HFFc6 (cell line): ENCODE data around the gene PCID2. TPM values are rescaled to one million over a fixed set of nuclear protein-coding genes. Genes with fewer than 3 reads are reported as not detected.

ENCODE experiments used
- DNase-seq: peaks from one replicate; pipeline ENCODE4 v3.0.0-alpha.2; 2018
- H3K27ac Mint-ChIP-seq: 2 replicates; pipeline ENCODE4 v1.8.0; 2020; ENCODE audit warnings: mild to moderate bottlenecking, mixed read lengths
- H3K27me3 Mint-ChIP-seq: 2 replicates; pipeline ENCODE4 v1.8.0; 2021; ENCODE audit warnings: mild to moderate bottlenecking, moderate library complexity, mixed read lengths; ENCODE audit not compliant: insufficient read depth
- H3K36me3 Mint-ChIP-seq: 2 replicates; pipeline ENCODE4 v1.8.0; 2021; ENCODE audit warnings: low read depth, mixed read lengths
- H3K4me1 Mint-ChIP-seq: 2 replicates; pipeline ENCODE4 v1.8.0; 2020; ENCODE audit warnings: low read depth, mixed read lengths
- H3K4me3 Mint-ChIP-seq: 2 replicates; pipeline ENCODE4 v1.8.0; 2020; ENCODE audit warnings: mild to moderate bottlenecking, moderate library complexity, mixed read lengths
- H3K9me3 Mint-ChIP-seq: 2 replicates; pipeline ENCODE4 v1.8.0; 2020; ENCODE audit warnings: mild to moderate bottlenecking, mixed read lengths
- total RNA-seq, 6 experiments: library from RNA; stranded (reverse); fragmentation: NEBNext Ultra II Directional; extraction: Animal tissue kit (Norgen Biotek cat#: 25700); gene quantifications; 2 replicates in 1 of 6; 3 replicates in 5 of 6; pipeline ENCODE4 v1.2.3, GENCODE V29; 2021
- TF ChIP-seq, protein P1 (sequence below): fragments of 200-600 bp; sonication (generic); IDR thresholded peaks from 2 replicates; pipeline ENCODE4 v1.5.0; 2021; ENCODE audit warnings: antibody characterized with exemption, mild to moderate bottlenecking

The PCID2 gene
- total RNA-seq, 6 experiments from 2014 or later: 59.1 to 72.5 (median 68.3) TPM

DNA sequence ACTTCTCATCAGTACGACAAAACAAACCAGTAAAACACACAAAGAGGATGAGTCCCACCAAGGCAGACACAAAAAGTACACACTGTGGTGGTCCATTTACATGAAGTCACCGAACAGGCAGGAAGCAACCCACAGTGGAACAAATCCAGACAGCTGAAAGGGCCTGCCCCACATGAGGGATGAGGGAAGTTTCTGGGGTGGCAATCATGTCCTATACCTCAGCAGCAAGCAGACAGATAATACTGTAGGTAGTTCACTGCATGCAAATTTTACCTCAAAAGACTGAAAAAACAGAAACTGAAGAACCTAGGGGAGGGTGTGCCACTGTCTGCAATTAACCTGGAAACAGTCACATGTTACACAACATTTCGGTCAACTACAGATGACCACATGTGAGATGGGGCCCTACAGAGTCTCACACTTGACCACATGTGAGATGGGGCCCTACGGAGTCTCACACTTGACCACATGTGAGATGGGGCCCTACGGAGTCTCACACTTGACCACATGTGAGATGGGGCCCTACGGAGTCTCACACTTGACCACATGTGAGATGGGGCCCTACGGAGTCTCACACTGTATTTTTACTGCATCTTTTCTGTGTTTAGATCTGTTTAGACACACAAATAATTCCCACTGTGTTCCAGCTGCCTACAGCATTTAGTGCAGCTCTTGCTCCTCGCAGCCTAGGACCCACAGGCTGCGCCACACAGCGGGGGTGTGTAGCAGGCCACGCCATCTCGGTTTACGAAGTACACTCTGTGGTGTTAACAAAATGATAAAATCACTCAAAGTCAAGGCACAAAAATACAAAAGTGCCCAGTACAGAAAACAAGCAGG is 22.2 kb downstream of the PCID2 start:
- Mint-ChIP-seq H3K27ac (peak overlapping the region; percentile 100), H3K4me1 (peaks cover 72% of the 10 kb centered on the region), H3K27me3 (peaks cover 4% of the 10 kb centered on the region; the same call in 1 of the 2 replicates)

GRCh38 chr13:113184568-113185440 is 23.7 kb downstream of the PCID2 start:
- Mint-ChIP-seq H3K27me3 (peaks cover 4% of the 10 kb centered on the region; the same call in 1 of the 2 replicates), H3K4me3 (no peak overlapping the region), H3K27ac (peak overlapping the region; percentile 65), H3K4me1 (peaks cover 79% of the 10 kb centered on the region), H3K36me3 (peaks cover 75% of the 10 kb centered on the region), H3K9me3 (peaks cover 26% of the 10 kb centered on the region)
- TF ChIP-seq, protein P1, sequence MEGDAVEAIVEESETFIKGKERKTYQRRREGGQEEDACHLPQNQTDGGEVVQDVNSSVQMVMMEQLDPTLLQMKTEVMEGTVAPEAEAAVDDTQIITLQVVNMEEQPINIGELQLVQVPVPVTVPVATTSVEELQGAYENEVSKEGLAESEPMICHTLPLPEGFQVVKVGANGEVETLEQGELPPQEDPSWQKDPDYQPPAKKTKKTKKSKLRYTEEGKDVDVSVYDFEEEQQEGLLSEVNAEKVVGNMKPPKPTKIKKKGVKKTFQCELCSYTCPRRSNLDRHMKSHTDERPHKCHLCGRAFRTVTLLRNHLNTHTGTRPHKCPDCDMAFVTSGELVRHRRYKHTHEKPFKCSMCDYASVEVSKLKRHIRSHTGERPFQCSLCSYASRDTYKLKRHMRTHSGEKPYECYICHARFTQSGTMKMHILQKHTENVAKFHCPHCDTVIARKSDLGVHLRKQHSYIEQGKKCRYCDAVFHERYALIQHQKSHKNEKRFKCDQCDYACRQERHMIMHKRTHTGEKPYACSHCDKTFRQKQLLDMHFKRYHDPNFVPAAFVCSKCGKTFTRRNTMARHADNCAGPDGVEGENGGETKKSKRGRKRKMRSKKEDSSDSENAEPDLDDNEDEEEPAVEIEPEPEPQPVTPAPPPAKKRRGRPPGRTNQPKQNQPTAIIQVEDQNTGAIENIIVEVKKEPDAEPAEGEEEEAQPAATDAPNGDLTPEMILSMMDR: no peak
- DNase-seq: no peak

More for the DNA sequence above, 22.2 kb downstream of the PCID2 start:
- H3K36me3 Mint-ChIP-seq: peaks cover 69% of the 10 kb centered on the region
- peaks cover 26% of the 10 kb centered on the region for H3K9me3 Mint-ChIP-seq
- TF ChIP-seq, protein P1: no peak
- DNase-seq: no peak
- H3K4me3 Mint-ChIP-seq: peak overlapping the region; percentile 87

GRCh38 chr13:113183450-113184129 is 24.9 kb downstream of the PCID2 start:
- Mint-ChIP-seq H3K27me3 (peaks cover 4% of the 10 kb centered on the region; the same call in 1 of the 2 replicates), H3K36me3 (peaks cover 74% of the 10 kb centered on the region), H3K27ac (peak overlapping the region; percentile 43; the same call in 1 of the 2 replicates), H3K9me3 (peaks cover 16% of the 10 kb centered on the region), H3K4me3 (no peak overlapping the region), H3K4me1 (peaks cover 82% of the 10 kb centered on the region)
- no peak for DNase-seq
- TF ChIP-seq, protein P1: no peak

- H3K9me3 Mint-ChIP-seq: peaks cover 2% of the 10 kb centered on the region
- peaks cover 58% of the 10 kb centered on the region for H3K36me3 Mint-ChIP-seq
- TF ChIP-seq, protein P1: no peak
- H3K4me3 Mint-ChIP-seq: no peak overlapping the region
- no peaks in the 10 kb centered on the region for H3K27me3 Mint-ChIP-seq
- peak overlapping the region; percentile 96; the same call in 1 of the 2 replicates for H3K27ac Mint-ChIP-seq
- no peak for DNase-seq
- H3K4me1 Mint-ChIP-seq: peaks cover 80% of the 10 kb centered on the region
Observed at GRCh38 chr13:113182046-113182445, 26.4 kb downstream of the PCID2 start.
